GM18505 (cell line): ENCODE results near the gene FOXI2.

Source experiments
- ATAC-seq: cut with Tn5 transposase; IDR thresholded peaks from one replicate; pipeline ENCODE4 v1.9.1; 2021; ENCODE audit not compliant: unreplicated experiment
- POLR2A ChIP-seq: IDR thresholded peaks from 4 replicates; pipeline ENCODE4 v1.6.1; 2011; ENCODE audit warnings: borderline replicate concordance; ENCODE audit not compliant: insufficient read depth, insufficient read length; ENCODE audit errors: extremely low read depth

The FOXI2 gene

DNA sequence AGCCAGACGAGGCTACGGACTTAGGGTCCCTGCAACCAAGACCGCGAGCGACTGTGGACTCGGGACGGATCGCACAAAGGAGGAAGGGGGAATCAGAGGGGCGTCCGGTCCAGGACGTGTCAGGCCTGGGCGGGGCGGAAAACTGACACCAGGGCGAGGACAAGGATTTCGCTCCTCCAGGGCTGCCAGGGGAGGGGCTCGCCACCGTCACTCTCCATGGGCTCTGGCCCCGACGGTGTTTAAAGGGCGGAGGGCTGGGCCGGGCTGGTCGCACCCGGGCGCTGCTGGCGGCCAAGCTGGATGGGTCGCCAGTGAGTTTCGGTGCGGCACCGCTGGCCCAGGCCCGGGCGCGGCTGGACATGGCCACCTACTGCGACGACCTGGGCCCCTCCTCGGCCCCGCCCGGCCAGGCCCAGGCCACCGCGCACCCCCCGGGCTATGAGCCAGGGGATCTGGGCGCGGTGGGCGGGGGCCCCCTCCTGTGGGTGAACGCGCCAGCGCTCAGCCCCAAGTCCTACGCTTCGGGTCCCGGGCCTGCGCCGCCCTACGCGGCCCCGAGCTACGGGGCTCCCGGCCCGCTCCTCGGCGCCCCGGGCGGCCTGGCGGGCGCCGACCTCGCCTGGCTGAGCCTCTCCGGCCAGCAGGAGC, at the start of gene FOXI2:
Gene FOXI2 (plus strand): TSS at position 271 of the 648 bp plus-strand sequence. CDS start 89 bp downstream, at position 360.
- no peak for TF ChIP-seq POLR2A
- no peak for ATAC-seq

DNA sequence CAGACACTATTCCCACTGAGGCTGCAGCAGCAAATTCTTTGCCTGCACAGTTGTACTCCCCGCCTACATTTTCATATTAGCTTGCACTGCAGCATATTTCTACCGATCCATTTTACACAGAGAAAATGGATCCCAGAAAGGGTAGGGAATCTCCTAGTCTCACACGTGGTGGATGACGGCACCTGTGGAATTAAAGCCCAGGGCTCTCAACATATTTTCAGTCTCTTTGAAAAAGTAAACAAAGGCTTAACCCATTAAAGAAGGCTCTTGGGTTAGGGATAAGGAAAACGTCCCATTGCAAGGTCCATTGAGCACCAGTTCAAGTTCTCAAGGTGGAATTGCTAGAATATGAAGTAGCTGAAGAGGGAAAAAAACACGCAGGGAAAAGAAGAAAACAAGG, 49.4 kb upstream of the FOXI2 start:
- TF ChIP-seq POLR2A, result no peak
- ATAC-seq, result no peak

DNA sequence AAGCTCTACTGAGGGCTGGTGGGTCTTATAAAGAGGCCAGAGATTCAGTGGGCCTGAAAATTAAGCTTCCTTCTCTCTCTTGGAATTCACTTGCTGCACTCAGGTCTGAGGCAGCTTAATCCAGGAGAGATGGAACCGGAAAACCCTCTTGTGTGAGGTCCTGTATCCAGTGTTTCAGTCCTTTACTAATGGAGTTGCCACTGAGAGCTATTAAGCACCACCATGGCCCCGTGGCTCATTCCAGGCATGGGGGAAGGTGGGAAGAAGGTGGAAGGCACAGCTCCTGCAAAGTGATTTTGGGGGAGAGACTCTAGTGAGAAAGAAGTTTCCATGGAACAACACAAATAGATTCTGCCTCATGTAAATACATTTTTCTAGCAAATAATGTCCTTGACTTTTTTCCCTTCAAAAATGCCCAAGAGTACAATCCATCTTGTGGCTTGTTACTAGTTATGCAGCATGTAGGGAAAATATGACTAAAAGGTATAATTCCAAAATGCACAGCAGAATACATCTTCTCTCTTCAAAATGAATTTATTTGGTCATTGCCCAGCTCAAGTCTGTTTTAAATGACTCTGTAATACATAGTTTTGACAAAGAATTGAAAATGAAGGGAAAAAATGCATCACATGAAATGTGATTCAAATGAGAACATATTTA, 46.7 kb upstream of the FOXI2 start:
- ATAC-seq, result no peak
- TF ChIP-seq POLR2A, result no peak

DNA sequence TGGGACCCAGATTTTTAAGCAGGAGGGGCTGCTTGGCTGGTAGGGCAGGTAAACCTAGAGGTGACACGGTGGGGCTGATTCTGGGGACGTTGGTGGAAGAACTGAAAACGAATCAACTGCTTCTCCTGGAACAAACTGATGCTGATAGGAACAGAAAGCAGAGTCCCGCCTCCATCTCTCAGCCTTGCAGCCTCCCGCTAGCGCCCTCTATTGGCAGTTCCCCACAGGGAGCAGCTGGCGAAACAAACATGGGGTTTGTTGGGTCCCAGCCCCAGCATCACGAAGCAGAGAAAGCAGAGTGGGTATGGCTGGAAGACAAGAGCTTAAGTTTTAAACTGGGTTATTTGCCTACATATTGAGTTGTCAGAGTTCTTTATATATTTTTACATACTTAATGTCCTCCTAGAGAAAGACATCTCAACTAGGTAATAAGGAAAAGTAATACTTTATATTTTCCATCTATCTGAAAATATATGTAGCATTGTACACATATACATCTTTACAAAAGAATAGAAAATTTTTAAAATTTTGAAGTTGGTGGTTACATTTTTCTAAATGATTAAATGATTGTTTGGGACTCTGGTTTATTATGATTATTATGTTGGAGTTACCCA, 42.3 kb upstream of the FOXI2 start:
- TF ChIP-seq POLR2A, result no peak
- ATAC-seq, result no peak

DNA sequence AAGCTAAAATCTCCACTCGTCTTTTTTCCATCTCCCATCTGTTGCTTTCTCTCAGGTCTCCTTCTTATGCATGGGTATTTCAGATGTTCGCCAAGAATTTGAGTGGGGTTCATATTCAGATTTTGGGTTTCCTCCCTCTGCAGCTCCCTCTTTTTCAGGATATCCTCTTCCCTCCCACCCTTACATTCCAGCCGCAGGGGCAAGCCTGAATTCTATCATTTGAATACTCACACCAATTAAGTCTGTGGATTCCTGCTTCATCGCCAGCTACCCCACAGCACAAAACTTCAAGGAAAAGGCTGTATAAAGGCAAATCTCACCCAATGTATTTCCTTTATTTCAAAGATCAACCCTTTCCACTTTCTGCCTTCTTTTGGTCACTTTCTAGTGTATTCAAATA, 41.6 kb upstream of the FOXI2 start:
- TF ChIP-seq POLR2A, result no peak
- ATAC-seq, result no peak

DNA sequence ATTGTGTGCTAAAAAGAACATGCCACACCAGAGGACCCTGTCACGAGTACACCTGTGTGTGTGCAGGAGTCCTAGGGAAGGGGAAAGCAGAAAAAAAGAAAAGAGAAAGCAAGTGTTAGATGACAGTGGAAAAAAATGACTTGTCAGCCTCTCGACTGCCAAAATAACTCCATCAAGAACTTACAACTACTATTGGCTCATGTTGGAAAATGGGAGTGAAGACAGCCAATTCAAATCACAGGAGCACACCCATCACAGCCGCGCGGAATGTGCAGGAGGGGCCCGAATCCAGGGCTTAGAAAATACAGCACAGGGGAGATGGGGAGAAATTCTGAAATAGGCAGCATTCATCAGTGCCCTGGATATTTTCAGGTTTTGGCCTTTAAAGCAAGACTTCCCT, 38.1 kb upstream of the FOXI2 start:
- no peak for TF ChIP-seq POLR2A
- no peak for ATAC-seq

DNA sequence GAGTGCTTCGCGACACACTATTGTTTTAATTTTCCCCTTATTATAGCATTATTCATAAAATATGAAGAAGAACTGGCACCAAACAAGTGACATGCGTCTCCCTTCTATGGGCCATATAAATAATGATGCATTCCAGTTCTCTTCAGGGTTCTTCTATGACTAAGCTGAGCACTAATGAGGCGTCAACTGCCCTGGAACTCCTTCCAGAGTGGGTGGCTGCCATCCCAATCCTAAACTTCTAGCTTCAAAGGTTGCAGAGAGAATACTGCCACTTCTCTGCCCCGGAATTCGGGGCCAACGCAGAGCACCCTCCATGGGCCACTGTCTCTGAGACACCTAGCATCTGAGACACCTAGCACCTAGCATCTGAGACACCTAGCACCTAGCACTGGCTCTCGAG, 37.7 kb upstream of the FOXI2 start:
- no peak for ATAC-seq
- no peak for TF ChIP-seq POLR2A

DNA sequence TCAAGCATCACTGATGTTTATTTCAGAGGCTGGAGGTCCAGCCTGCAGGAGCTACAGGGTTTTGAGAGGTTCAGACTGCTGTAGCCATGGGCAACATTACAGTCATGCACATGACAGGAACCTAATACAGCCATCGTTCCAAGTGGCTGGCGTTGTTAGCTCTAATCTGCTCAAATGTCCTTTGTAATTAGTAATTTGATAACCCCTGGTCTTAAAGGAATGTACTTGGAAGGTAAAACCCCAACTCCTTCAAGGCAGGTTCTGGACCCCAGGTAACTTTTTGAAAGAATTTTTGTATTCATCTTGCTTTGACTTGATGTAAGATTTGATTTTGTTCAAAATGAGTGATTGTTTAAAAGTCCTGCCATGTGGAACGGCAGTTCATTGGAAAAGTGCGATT, 34.7 kb upstream of the FOXI2 start:
- no peak for ATAC-seq
- TF ChIP-seq POLR2A, result no peak

DNA sequence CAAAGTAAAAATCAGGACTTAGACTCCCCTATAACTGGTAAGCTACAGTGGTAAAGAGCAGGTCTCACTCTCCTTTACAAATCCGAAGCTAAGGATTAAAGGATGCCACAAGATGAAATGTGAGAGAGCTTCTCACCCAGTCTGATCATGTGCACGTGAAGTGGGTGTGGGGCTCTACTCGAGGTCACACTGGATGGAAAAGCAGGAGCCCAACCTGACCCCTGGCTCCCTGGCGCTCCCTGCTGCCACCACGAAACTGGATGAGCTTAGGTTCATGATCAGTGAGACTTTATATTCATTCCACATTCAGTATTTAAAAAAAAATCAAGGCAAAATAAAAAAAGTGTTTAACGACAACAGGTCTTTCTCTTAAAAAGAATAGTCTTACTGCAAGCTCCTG, 21.7 kb upstream of the FOXI2 start:
- no peak for ATAC-seq
- no peak for TF ChIP-seq POLR2A

DNA sequence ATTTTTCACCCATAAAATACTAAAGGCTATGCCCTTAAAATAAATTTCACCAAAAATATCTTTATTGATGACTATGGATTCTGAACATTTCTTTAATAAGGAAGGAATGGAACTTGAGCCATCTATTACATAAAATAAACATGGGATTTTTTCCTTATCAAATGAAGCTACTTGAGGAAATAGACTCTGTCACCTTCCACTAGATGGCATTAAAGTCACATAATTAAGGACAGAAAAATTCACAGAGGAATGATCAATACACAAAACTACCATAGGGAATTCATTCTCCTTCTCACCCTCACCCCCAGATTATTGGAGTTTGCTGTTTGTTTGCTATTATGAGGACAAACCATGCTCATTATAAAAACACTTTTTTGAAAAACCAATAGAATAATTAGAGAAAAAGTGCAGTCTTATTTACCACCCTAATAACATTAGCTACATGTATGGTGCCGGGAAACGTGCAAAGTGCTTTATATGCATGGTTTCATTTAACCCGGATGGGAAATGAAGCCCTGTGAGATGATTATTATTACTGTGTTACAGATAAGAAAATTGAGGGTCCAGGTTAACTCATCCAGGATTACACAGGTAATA, 21.1 kb upstream of the FOXI2 start:
- ATAC-seq, result no peak
- TF ChIP-seq POLR2A, result no peak

DNA sequence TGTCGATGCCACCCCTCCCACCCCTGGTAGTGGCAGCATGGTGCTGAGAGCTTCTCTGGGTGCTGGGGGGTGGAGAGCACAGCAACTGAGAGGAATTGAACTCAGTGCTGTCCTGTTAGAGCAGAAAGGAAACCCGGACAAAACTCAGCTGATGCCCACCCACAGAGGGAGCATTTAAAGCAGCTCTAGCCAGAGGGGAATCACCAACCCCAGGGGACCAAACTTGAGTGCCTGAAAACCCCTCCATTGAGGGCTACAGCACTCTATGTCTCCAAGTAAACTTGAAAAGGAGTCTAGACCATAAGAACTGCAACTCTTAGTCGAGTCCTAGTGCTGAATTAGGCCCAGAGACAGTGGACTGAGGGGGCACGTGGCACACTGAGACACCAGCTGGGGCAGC, 16.8 kb upstream of the FOXI2 start:
- no peak for TF ChIP-seq POLR2A
- ATAC-seq, result no peak

DNA sequence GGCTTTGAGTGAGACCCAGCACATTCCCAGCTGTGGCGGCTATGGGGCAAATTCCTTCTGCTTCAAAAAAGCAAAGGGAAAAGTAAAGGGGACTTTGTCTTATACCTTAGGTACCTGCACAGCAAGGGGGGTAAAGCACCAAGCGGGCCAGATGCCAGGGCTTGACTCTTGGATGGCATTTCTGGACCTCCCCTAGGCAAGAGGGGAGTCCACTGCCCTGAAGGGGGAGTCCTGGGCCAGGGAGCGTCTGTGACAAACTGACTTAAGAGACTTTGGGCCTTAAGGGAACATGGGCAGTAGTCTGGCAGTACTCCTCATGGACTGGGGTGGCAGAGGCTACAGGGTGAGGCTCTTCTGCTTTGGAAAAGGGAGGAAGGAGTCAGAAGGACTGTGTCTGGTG, 16.1 kb upstream of the FOXI2 start:
- TF ChIP-seq POLR2A, result no peak
- no peak for ATAC-seq

DNA sequence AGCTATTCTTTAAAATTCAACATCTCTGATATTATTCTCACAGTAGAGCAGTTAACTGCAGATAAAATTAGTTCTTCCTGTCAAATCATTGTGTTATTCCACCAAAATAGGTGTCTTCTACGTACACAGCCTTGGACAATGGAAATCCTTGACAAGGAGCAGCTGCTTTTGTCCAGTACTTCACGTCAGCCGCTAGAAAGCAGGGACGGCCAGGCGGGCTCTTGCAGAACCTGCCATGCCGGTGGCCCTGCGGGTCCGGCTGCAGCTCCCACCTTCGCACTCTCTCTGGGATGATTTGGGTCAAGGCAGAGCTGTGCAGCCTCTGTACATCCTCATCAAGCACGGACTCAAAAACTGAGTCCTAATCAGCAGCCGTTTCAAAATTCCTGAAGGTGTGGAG, 2.2 kb upstream of the FOXI2 start:
- TF ChIP-seq POLR2A, result no peak
- no peak for ATAC-seq

DNA sequence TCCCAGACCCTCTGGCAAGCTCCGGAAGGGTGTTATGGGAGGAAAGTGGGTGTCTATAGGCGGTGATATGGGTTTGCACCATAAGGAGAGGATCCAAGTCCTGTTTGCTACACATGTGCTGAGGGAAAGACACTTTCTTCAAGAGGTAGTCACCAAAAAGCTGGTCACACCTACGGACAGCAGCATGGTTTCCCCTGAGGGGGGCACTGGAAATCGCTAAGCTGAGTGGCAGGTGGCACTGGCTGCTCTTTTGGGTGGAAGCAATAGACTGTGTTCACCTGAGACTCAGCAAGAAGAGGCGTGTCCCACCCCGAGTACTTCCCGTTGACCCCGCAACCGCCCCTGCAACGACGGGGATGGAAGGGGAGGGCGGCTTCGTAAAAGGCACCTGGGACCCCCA, 1.8 kb upstream of the FOXI2 start:
- no peak for TF ChIP-seq POLR2A
- ATAC-seq, result no peak
